Kidney (tissue), 14 donors: Measurements from ENCODE around the gene IGSF8. TPM values are rescaled to one million over a fixed set of nuclear protein-coding genes. Genes with fewer than 3 reads are reported as not detected.

Experiments
- DNase-seq, 5 donors: peaks; one replicate each; pipeline ENCODE4 v3.0.0-alpha.2; 2013 to 2020
- FAIRE-seq: peaks from 2 replicates; lab custom pipeline; 2012; peaks lifted over from hg19 to GRCh38; lab: Jason Lieb, UNC
- H3K27ac ChIP-seq, 2 donors: one replicate each; pipeline ENCODE4 v1.7.0; 2013; ENCODE audit warnings: low read depth in 2 of 2, low read length in 2 of 2, inconsistent platforms in 1 of 2
- H3K27me3 ChIP-seq: one replicate; pipeline ENCODE4 v1.7.1; 2013; ENCODE audit warnings: low read length, inconsistent platforms; ENCODE audit not compliant: control insufficient read depth, insufficient read depth
- H3K36me3 ChIP-seq, 3 donors: one replicate each; pipeline versions ENCODE4 v1.7.0 to v1.7.1; 2013; ENCODE audit warnings: low read length in 3 of 3, control low read depth in 1 of 3, inconsistent platforms in 1 of 3; ENCODE audit not compliant: insufficient read depth in 3 of 3, control insufficient read depth in 2 of 3
- H3K4me1 ChIP-seq, 3 donors: one replicate each; pipeline versions ENCODE4 v1.7.0 to v1.7.1; 2013; ENCODE audit warnings: low read length in 3 of 3, inconsistent platforms in 1 of 3, low read depth in 1 of 3; ENCODE audit not compliant: control insufficient read depth in 2 of 3, insufficient read depth in 2 of 3
- H3K4me3 ChIP-seq, 3 donors: one replicate each; pipeline versions ENCODE4 v1.7.0 to v1.8.1; 2013; ENCODE audit warnings: low read length in 3 of 3, control low read depth in 1 of 3, inconsistent platforms in 1 of 3
- H3K9ac ChIP-seq, 3 donors: one replicate each; pipeline versions ENCODE4 v1.7.0 to v1.7.1; 2013; ENCODE audit warnings: low read length in 3 of 3, control low read depth in 1 of 3, inconsistent platforms in 1 of 3
- H3K9me3 ChIP-seq, 3 donors: one replicate each; pipeline versions ENCODE4 v1.7.0 to v1.7.1; 2013; ENCODE audit warnings: low read length in 3 of 3, control low read depth in 1 of 3, inconsistent platforms in 1 of 3; ENCODE audit not compliant: control insufficient read depth in 2 of 3, insufficient read depth in 1 of 3
- intact Hi-C: fragments of 100-400 bp; cut with DNase I; formaldehyde crosslinking; loops from one replicate; pipeline ENCODE4 v1.11.1; 2022
- polyA plus RNA-seq: library from polyadenylated mRNA; stranded (reverse); fragments of 350-450 nt; fragmentation: Illumina TruSeq; extraction: RNeasy Lipid Tissue Mini Kit (QIAGEN cat#74804); gene quantifications from one replicate; pipeline ENCODE4 v1.2.3, GENCODE V29; 2014; ENCODE audit warnings: low read depth, low replicate concordance; ENCODE audit not compliant: insufficient read depth
- total RNA-seq: library from RNA; stranded (reverse); fragmentation: NEBNext Ultra II Directional; extraction: Animal tissue kit (Norgen Biotek cat#: 25700); gene quantifications from one replicate; pipeline ENCODE4 v1.2.1, GENCODE V29; 2021
- TF ChIP-seq, protein P1 (sequence below): IDR thresholded peaks from 3 replicates; pipeline ENCODE4 v1.5.1; 2012; ENCODE audit warnings: mild to moderate bottlenecking, moderate library complexity, borderline replicate concordance; ENCODE audit not compliant: insufficient read depth; ENCODE audit errors: extremely low read depth
- donor health status: control.
- donor health status: control.
- donor health status: control.
- donor health status: control.
- donor health status: control.
- donor health status: DM: yes; HTN: yes; CAD: no.
- donor health status: Normal renal cell carcinoma (clear cell type).

IGSF8 gene
- total and polyA plus RNA-seq, 2 donors from 2014 or later = 40.9 to 47.0 TPM

DNA sequence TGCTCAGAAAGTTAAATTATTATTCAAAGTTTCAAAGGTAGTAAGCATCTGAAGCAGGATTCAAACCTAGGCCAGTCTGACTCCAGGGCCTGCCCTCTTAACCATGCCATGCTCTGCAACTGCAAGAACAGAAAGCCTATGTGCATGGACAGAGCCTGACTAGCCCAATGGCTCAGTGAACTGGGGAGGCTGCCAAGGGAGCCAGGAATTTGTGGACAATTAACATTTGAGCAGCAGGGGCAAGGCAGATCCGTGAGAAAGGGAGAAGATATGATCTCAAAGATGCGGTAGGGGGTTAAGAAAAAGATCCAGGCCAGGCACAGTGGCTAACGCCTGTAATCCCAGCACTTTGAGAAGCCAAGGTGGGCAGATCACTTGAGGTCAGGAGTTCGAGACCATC lies 46.5 kb upstream of the IGSF8 start:
- Histone ChIP-seq H3K27me3 (no peaks in the 10 kb centered on the region), H3K4me1 (no peaks in the 10 kb centered on the region), H3K4me3 (no peak overlapping the region), H3K27ac (no peak overlapping the region), H3K9ac (no peak overlapping the region), H3K36me3 (no peaks in the 10 kb centered on the region), H3K9me3 (no peaks in the 10 kb centered on the region)
- DNase-seq (no peak), FAIRE-seq (no peak)
- intact Hi-C loops = no loop called here
- TF ChIP-seq, protein P1, sequence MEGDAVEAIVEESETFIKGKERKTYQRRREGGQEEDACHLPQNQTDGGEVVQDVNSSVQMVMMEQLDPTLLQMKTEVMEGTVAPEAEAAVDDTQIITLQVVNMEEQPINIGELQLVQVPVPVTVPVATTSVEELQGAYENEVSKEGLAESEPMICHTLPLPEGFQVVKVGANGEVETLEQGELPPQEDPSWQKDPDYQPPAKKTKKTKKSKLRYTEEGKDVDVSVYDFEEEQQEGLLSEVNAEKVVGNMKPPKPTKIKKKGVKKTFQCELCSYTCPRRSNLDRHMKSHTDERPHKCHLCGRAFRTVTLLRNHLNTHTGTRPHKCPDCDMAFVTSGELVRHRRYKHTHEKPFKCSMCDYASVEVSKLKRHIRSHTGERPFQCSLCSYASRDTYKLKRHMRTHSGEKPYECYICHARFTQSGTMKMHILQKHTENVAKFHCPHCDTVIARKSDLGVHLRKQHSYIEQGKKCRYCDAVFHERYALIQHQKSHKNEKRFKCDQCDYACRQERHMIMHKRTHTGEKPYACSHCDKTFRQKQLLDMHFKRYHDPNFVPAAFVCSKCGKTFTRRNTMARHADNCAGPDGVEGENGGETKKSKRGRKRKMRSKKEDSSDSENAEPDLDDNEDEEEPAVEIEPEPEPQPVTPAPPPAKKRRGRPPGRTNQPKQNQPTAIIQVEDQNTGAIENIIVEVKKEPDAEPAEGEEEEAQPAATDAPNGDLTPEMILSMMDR = no peak

DNA sequence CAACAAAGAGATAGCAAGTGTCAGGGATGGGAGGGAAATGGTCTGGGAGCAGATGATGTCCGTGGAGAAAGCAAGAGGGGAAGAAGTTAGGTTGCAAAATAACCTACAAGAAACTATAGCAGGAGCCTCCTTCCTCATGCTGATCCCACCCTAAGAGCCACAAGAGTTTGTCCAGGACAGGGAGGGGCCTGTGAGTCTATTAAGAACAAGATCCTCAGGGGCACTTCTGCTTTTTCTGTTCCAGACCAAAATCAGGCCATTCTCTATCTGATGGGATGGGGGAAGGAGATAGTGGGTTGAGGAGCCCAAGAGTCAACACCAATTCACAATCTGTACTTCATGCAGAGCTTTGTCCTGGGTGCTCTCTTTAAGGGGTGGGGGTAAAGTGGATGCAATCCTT lies 45.3 kb upstream of the IGSF8 start:
- FAIRE-seq (no peak), DNase-seq (no peak)
- TF ChIP-seq, protein P1 = no peak
- intact Hi-C loops = no loop called here
- Histone ChIP-seq H3K9ac (no peak overlapping the region), H3K9me3 (no peaks in the 10 kb centered on the region), H3K4me3 (no peak overlapping the region), H3K27ac (no peak overlapping the region), H3K27me3 (no peaks in the 10 kb centered on the region), H3K36me3 (no peaks in the 10 kb centered on the region), H3K4me1 (no peaks in the 10 kb centered on the region)

DNA sequence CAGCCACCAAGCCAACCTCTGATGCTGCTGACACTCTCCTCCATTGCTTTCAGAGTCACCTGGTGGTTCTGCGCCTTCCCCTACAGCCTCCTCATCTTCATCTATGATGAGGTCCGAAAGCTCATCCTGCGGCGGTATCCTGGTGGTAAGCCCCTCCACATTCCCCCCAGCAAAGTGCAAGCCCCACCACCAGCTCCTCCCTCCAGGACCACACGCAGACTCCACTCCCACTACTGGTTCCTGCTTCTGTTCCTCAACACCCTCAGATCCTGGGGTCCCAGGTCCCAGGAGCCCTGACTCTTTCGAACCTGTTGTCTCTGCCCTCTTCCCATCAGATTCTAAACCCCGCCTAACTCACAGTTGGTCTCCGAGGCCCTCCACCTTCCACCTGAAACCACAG lies 41.4 kb upstream of the IGSF8 start:
- intact Hi-C loops = no loop called here
- Histone ChIP-seq H3K9ac (no peak overlapping the region), H3K4me3 (no peak overlapping the region), H3K36me3 (no peaks in the 10 kb centered on the region), H3K9me3 (no peaks in the 10 kb centered on the region), H3K27ac (no peak overlapping the region), H3K27me3 (no peaks in the 10 kb centered on the region), H3K4me1 (no peaks in the 10 kb centered on the region)
- no peak for DNase-seq
- TF ChIP-seq, protein P1 = no peak
- no peak for FAIRE-seq

DNA sequence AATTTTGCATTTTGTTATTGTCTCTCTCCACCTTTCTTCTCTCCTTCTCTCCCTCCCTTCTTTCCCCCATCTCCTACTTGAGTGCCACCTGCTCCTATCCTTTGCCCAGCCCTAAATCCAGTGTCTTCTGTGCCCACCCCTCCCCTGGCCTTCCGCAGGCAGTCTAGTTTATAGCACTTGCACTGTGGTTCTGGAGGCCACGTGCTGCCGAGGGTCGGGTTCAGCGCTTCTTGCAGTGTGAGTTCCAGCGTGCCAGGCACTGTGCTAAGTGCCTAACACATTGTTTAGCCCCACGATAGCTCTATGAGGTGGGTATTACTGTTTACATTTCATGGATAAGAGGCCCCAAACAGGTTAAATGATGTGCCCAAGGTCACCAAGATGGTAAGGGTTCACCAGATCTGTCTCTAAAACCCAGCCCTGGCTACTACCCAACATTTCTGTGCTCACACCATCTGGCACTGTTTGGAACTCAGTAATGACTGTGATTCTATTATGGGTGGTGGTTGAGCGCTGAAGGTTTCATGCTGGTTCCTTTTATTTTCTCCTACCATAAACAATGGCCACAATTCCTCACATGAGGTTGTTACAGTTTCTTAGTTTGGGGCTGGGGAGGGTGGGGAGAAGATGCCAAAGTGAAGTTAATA lies 38.9 kb upstream of the IGSF8 start:
- intact Hi-C loops = no loop called here
- H3K4me1 ChIP-seq = no peaks in the 10 kb centered on the region
- H3K4me3 ChIP-seq = no peak overlapping the region
- H3K27me3 ChIP-seq = no peaks in the 10 kb centered on the region
- no peak overlapping the region for H3K9ac ChIP-seq
- TF ChIP-seq, protein P1 = no peak
- H3K9me3 ChIP-seq = no peaks in the 10 kb centered on the region
- no peak overlapping the region for H3K27ac ChIP-seq
- FAIRE-seq (no peak), DNase-seq (no peak)
- no peaks in the 10 kb centered on the region for H3K36me3 ChIP-seq
